HG03378 (cell line): Measurements from ENCODE around the gene ASIC1.

Experiments
- ATAC-seq: cut with Tn5 transposase; IDR thresholded peaks from one replicate; pipeline ENCODE4 v1.9.1; 2021; ENCODE audit warnings: mild to moderate bottlenecking, moderate library complexity; ENCODE audit not compliant: unreplicated experiment

The ASIC1 gene

DNA sequence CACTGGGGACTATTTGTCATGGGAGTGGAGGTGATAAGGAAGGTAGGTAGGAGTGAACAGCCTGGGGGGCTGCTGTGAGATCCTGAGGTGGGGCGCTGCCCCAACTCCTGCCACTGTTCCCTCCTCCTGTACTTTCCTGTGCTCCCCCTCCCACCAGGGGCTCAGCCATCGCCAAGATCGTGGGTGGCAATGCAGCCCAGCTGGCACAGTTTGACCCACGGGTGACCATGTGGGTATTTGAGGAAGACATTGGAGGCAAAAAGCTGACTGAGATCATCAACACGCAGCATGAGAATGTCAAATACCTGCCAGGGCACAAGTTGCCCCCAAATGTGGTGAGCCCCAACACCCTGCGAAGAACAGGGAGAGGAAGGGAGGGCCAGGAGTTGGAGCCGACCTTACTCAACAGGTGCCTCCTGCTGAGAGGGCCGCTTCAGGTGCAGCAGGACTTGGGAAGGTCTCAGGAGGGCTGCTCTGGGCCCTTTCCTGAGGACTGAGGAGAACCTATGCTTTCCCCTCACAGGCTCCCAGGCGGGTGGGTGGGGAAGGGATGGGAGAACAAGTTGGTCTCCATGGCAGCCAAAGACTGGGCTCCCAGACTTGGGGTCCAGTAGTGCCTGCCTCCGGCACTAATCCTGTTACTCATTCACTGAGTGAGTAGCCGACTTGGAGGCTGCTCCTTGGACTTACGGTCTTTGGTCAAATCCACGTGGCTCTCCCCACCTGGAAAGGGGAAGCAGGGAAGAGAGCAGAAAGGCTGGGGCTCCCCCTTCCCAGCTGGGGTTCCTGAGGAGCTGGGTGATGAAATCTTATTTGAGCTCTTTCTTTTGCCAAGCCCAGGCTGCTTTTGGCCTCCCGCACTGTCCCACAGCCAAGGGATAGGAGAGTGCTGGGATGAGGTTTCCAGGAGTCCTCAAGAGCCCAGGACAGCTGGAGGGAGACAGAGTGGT, 47.3 kb downstream of the ASIC1 start:
- no peak for ATAC-seq

DNA sequence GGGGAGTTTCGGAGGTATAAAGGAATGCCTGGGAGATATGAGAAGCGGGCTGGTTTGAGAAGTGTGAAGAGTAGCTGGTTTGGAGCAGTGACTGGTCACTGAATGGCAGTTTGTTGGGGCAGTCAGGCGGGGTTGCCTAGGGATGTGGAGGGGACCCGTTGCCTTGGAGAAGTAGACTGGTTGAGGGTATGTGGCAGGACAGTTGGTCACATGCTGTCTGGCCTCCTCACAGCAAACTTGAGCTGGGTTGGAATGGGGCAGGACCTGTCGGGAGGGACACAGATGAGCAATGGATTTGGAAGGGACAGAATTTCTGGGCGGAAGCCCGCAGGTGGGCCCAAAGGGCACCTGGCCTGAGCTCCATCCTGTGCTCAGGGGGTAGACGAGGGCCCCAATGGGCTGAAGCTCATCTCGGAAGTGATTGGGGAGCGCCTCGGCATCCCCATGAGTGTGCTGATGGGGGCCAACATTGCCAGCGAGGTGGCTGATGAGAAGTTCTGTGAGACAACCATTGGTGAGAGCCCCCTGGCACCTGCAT, 48.6 kb downstream of the ASIC1 start:
- no peak for ATAC-seq

DNA sequence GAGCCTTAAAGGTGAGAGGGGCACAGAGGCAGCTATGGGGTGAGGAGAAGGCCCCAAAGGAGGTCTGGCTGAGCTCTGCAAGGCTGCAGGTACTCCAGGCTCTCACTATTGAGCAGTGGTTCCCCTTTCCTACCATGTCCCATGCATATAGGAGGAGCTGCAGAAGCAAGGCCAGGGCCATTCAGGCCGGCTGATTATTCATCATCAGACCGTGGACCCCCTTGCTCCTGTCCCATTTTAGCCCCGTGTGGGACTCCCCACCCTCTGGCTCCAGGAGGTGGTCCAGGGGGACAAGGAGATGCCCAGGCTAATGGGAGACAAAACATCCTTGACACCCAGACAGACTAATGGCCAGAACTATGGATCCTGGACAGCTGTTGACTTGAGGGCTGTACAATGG, 49.5 kb downstream of the ASIC1 start:
- no peak for ATAC-seq

DNA sequence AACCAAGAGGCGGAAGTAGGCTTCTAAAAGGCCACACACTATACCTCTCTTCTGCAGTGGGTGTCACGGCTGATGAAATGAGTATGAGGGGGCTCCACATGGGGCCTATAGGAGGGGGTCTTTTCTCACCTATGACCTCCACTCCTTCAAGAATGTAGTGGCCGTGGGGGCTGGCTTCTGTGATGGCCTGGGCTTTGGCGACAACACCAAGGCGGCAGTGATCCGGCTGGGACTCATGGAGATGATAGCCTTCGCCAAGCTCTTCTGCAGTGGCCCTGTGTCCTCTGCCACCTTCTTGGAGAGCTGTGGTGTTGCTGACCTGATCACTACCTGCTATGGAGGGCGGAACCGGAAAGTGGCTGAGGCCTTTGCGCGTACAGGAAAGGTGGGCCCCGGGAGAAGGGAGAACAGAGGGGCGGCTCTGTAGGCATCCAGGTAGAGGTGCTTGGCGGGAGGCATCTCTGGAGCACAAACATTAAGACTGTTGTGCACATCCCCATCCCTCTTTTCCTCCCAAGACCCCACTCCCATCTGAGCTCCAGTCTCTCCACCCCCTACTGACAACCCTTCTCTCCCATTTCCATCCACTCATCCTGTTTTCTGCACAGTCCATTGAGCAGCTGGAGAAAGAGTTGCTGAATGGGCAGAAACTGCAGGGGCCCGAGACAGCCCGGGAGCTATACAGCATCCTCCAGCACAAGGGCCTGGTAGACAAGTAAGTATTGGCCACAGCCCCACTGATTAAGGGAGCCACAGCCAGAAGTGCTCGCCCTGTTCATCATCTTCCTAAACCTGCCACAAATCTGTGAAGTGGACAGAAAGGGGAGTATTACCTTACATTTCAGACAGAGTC, 50.2 kb downstream of the ASIC1 start:
- ATAC-seq, result no peak

DNA sequence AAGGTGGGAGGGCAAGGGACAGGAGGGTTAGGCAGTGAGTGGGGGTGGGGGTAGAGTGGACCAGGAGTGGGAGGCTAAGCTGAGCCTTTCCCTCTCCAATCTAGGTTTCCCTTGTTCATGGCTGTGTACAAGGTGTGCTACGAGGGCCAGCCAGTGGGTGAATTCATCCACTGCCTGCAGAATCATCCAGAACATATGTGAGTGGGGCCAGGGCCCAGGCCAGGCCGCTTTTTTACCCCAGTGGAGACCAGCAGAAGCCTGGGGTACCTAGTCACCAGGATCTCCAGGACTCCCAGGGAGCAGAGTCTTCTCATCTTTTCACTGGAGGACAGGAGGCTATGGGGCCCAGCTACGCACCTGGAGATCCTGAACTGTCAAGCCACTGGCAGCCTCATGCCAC, 51.9 kb downstream of the ASIC1 start:
- ATAC-seq, result no peak

DNA sequence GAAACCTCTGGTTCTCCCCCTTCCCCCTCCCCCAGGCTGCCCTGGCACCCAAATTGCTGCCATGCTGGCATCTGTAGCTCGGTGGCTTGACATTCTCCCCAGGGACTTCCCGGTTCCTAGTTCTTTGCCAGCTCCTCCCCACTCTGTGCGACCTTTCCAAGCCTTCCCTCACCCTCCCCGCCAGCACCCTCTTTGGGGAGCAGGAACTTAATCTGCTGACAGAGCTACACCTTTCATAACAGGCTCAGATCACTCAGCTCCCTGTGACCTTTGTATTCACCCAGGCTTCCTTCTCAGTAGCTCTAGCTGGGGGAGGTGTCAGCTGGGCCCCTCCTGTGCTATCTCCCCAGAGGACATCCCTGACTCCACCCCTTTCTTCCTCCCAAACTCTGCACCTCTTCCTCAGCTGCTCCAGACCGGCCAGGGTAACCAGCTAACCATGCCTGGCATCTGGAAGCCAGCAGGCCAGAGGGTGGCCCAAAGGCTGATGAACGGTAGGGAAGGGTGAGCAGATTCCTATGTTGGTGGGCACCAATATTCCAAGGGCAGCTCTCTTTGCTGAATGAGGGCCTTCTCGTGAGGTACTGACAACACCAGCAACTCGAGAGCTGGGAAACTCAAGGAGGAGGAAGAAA, 52.8 kb downstream of the ASIC1 start:
- ATAC-seq, result no peak

DNA sequence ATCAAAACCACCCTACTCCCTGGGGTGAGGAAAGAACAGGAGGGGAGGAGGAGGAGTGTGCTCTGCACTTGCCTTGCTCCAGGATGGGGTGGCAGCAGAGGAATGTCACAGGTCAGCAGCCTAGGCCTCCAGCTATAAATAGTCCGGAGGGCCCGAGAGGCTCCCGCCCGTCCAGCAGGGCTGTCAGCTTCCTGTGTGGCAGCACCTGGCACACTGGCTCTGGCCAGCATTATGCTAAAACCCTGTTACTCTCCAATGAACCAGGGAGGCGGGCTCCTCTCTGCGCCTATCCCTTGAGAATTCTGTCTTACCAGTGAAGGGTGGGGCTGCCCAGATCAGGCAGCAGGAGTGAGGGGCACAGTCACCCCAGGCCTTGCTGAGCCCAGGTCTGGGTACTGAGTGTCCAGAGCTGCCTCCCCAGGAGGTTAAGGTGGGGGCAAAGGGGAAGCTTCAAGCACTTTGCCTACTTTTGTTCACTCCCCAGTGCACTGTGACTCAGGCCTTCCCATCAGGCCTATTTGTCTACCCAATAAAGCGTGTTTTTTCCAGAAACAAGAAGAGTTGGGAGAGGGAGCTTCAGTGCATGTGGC, 53.5 kb downstream of the ASIC1 start:
- ATAC-seq, result no peak

DNA sequence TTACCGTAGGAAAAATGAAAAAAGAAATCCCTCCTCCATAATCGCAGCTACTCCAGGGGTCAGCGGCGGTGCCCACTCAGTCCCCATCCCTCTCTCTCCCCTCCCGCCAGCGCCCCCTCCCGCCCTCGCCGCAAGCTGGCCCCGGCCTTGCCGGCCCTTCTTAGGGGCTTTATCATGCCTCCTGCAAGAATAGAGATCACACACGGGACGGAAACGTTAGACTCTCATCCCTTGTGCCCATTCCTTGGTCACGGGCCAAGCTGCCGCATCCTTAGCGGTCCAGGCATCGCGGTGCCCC, 53.9 kb downstream of the ASIC1 start:
- no peak for ATAC-seq

DNA sequence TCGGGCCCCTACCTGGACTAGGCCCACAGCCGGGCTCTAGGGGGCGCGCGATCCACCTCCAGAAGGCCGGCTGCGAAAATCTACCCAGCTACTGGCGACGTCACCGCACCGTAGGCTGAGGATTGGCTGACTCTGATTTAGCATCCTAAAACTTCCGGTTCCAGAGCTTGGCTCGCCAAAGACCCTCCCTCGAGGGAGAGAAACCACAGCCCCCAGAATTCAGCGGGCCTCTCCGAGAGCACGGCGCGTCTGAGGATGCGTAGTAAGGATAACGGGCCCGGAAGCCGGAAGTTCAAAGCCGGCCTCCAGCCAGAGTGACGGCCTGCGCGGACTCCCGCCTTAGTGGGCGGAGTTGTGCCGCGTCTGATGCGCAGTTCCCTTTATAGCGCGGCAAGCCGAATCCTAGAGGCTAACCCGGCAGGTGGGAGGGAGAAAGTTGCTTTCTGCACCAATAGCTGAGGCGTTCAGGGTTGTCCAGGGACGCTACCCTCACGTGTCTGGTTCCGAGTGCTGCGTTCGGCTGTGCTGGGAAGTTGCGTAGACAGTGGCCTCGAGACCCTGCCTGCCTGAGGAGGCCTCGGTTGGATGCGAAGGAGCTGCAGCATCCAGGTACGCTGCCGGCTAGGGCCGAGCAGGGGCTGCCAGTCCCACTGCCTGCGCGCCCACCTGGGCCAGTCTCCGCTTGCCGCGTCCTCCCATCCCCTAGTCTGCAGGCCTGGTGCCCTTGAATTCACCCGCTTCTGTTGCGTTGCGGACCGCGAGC, 54.5 kb downstream of the ASIC1 start, which contains the start of gene COX14:
Gene COX14 (plus strand): TSS at position 544 of the 763 bp plus-strand sequence. CDS start 7,808 bp downstream, outside the sequence.
- peak; percentile 86 for ATAC-seq

DNA sequence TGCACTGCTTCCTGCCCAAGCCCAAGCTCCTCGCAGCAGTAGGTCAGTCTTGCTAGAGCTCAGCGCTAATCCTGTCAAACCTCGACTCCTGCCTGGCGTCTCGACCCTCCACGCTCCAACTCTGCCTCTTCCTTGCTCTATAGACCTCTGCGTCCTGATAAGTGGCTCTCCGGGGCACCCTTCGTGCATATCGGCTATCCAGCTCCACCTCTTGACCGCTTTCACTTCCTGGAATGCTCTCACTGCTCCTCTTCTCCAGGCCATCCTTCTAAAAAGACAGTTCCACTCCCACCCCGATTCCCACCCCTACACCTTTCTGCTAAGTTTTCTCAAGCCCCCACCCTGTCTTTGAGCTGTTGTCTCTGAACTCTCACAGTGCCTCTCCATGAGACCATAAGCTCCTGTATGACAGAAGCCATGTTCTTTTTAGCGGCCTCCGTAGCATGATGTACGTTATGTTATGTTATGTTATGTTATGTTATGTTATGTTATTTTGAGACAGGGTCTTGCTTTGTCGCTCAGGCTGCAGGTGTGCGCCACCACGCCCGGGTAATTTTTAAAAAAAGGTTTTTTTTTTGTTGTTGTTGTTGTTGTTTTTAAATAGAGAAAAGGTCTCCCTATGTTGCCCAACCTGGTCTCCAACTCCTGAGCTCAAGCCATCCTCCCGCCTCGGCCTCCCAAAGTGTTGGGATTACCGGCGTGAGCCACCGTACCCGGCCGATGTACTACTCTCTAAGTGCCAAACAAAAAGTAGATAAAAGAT, 55.2 kb downstream of the ASIC1 start:
- ATAC-seq, result no peak

DNA sequence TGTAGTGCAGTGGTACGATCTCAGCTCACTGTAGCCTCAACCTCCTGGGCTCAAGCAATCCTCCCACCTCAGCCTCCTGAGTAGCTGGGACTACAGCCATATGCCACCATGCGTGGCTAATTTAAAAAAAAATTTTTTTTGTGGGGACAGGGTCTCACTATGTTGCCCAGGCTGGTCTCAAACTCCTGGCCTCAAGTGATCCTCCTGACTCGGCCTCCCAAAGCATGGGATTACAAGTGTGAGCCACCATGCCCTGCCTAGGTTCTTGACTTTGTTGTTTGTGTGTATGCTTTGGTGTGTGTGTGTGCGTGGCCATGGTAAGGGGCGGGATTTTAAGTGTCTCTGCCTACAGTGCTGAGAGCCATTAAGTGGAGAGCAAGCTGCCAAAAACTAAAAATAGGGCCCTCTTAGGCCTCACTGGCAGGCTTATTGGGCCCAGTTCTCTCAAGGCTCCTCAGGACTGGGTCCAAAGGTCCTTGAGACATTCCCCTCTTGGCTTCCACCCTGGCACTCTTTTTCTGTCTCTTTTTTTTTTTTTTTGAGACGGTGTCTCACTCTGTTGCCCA, 59.7 kb downstream of the ASIC1 start:
- no peak for ATAC-seq

DNA sequence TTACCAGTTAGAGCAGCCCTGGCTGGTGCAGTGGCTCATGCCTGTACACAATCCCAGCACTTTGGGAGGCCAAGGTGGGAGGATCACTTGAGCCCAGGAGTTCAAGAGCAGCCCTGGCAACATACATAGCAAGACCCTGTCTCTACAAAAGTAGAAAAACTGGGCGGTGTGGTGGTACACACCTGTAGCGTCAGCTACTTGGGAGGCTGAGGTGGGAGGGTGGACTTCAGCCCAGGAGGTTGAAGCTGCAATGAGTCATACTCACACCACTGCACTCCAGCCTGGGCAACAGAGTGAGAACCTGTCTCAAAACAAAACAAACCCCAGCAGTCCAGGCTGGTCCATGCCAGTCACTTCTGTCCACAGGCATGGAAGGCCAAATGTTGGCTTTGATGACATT, 62.0 kb downstream of the ASIC1 start:
- ATAC-seq, result no peak

DNA sequence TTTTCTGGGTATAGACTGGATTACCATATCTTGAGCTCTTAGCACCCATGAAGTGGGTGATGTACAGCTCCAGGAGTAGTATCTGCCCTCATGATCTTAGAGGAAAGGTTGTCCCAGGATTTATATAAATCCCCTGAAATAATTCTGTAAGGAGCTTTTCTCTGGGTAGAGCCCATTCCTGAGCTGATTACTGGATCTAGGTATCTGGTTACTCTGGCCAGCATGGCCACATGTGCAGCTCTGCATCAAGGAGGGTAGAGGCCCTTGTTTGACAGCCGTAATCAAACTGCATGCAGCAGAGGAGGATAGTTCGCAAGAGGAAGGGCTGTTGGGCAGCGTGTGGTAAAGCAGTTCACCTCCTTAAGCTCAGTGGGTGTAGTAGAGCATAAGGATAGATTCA, 63.1 kb downstream of the ASIC1 start:
- no peak for ATAC-seq

DNA sequence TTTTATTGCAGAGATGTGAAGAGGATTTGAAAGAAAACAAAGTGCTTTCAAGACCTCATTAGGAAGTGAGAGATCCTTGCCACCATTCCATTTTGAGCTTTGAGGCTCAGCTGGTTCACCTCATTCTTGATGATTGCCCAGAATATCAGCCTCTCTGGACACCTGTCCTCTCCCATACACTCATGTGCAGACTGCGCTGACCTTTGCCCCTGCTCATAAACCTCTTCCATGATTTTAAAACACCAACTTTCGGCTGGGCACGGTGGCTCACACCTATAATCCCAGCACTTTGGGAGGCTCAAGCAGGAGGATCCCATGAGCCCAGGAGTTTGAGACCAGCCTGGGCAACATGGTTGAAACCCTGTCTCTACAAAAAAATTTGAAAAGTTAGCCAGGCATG, 63.6 kb downstream of the ASIC1 start:
- ATAC-seq, result no peak

DNA sequence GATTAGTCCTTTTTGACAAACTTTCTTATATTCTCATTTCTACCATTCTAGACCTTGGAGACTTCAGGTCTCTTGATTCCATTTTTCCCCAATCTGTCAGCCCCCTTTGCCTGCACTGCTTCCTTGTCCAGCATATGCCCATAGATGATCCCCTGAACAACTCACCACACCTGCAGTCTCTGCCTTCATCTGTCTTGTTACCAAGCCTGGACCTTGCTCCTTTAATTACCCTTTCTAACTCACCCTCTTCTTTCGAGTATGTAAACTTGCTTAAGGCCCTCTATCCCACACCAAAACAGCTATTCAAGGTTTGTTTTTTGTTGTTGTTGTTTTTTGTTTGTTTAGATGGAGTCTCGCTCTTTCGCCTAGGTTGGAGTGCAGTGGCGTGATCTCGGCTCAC, 64.2 kb downstream of the ASIC1 start:
- ATAC-seq, result no peak

DNA sequence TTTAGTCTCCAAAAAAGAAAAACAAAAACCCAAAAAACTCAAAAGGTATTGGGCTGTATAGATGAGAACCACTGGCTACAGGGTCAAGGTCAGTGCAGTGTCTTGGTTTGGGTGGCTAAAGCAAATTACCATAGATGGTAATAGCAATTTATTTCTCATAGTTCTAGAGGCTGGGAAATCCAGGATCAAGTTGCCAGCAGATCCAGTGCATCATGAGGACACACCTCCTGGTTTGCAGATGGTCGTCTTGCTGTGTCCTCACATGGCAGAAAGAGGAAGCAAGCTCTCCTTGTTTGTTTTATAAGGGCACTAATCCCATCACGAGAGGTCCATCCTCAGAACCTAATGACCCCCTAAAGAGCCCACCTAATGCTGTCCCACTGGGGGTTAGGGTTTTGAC, 65.8 kb downstream of the ASIC1 start:
- ATAC-seq, result no peak

DNA sequence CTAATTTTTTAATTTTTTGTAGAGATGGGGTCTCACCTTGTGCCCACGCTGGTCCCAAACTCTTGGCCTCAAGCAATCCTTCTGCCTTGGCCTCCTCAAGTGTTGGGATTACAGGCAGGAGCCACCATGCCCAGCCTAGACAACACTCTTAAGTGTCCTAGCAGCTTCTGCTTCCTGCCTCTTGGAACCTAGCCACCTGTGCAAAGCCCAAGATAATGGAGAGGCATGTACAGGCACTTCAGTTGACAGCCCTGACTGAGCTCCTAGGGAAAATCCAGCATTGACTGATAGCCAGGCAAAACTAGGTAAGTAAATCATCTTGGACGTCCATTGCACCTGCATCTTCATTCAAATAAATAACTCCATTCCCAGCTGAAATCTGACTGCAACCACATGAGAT, 70.2 kb downstream of the ASIC1 start:
- ATAC-seq, result no peak

DNA sequence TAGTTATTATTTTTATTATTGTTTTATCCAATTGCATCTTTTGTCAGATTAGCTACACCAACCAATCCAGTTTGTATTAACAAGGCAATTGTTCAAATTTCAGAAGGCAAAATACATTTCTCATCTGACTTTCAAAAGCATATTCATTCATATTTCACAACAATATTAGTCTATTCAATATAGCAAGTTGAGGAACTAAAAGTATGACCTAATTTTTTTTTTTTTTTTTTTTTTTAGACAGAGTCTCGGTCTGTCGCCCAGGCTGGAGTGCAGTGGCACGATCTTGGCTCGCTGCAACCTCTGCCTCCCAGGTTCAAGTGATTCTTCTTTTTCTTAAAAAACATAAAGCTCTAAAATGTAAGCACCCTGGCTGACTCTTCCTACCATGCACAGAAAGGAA, 71.9 kb downstream of the ASIC1 start:
- ATAC-seq, result no peak

DNA sequence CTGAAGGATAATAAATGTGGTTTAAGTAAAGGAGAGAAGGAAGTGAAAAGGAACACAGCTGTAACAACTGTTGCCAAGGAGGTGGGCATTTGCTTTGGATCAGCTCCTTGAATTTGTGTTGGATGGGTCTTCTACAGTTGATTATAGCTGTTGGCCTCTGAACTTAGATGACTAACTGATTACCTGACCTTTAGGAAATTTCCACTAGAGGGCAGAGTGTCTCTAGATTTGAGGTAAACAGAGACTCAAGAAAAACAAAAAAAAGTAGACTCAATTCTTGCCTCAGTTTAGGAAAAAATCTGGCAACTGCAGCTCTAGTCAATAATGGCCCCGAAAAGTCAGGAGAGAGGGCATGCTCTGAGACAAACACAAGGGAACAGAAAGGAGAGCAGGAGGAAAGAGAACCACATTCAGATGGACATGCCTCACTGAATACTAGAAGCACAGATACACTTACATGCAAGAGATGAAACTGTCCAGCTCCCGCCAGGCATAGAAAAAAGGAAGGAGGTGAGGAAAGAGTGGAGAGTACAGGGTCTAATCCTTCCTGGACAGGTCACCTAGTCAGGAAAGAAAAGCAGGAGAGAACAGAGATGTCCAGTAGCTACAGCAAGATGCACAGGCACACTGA, 75.2 kb downstream of the ASIC1 start:
- ATAC-seq, result no peak
